GM21723 (cell line): ENCODE results near the gene FCRLB.
"Not testable (repeated sequence)": the region's sequence is repeated elsewhere in the genome, so short reads cannot be mapped to it uniquely, and the experiment has no call there.

Source experiments
- ATAC-seq: cut with Tn5 transposase; IDR thresholded peaks from one replicate; pipeline ENCODE4 v1.9.1; 2021; ENCODE audit warnings: mild to moderate bottlenecking, moderate library complexity; ENCODE audit not compliant: unreplicated experiment

FCRLB gene

DNA sequence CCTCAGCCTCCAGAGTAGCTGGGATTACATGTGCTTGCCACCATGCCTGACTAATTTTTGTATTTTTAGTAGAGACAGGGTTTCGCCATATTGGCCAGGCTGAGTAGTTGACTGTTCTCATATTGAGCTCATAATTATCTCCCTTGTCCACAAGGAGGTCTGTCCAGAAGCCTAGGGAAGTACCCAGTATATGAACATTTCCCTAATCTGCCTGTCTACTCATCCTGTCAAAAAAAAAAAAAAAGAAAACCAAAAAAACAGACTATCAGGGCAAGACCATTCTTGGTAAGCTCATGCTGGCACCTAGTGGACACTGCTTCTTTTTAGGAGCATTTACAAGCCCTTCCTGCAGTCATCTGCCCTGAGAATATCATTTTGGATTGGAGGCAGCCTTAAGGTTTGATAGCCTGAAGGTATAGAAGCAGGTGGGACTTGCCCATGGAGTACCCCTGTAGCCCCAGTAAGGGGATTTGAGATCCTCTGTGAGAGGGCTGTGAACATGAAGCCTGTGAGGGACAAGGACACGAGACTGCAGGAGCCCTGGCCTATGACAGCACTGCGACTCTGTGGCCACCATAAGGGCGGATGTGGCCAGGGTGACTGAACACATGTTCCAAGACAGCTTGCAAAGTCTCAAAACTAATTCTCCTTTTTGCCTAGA, 17.4 kb downstream of the FCRLB start:
- ATAC-seq = peak; percentile 64

DNA sequence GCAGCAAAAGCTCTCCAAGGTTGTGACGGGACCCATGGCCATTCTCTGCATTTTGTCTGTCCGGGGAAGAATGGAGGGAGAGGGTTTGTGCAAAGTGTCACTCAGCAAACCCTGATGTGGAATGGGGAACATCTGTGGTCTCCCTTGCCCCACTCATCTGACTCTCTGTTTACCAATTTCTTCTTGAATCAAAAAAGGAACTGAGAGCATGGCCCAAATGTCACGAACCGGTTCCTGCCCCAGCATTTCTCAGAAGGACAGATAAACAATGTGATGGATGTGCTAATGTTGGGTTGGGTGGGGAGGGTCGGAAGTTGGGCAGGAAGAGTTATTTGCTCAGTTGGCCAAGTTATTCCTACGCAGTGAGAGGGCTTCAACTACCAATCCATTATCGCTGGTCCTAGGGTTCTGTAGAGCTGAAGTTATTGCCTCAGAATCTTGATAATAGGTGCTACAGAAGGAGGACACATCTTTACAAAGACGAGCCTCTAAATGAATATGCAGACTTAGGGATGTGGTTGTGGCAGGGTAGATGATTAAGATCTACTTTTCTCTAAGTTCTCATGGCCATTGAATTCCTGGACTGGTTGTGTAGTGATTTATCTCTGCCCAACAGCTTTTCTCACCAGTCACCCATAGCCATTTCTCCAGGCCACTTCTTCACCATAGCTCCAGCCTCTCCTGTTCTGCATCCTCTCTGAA, 18.7 kb downstream of the FCRLB start:
- ATAC-seq = no peak

DNA sequence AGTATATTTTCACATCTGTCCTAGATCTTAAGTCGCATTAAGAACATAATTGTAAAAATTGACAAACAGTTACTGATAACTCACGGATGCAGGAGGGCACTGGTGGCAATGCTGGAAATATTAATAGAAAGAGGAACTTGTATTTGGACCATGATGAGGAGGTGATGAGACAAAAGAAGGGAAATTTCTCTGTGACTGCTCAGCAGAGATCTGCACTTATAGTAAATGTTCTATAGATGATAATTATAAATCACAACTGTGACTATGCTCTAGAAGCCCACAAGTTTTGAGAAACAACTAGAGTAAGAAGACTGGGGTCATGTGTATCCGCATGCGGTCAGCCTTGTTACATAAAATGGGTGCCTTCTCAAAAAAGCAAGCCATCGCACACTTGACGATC, 19.6 kb downstream of the FCRLB start:
- ATAC-seq = no peak

DNA sequence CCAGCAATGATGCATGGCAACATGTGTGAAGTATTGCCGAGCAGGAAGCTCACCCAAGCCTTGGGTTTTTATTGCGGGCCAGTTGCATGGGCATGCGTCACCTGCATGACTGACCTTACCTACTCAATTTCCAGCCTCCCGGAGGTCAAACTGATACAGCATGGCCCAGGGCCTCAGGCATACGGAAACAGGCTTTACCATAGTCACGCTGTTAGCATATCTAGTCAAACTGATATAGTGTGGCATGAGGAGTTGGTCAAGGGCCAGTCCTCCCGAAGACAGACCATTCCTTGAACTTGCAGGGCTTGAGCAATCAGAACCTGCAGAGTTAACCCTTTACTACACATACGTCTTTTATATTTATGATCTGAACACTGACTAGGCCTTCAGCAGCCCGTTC, 21.9 kb downstream of the FCRLB start:
- no peak for ATAC-seq

DNA sequence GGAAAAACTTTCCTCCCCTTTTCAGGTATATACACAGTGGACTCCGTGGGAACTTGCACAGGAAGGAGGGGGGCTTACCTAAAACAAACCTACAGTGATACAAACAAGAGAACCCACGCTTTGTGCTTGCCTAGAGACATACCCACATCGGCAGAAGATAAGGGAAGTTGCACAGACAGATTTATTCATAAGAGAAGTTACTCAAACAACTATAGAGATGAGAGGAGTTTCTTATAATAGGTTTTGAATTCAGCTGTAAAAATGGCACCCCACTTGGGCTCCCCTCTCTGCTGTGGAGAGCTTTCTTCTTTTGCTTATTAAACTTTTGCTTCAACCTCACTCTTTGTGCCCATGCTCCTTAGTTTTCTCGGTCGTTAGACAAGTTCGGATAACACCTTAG, 26.5 kb downstream of the FCRLB start:
- ATAC-seq = no peak

DNA sequence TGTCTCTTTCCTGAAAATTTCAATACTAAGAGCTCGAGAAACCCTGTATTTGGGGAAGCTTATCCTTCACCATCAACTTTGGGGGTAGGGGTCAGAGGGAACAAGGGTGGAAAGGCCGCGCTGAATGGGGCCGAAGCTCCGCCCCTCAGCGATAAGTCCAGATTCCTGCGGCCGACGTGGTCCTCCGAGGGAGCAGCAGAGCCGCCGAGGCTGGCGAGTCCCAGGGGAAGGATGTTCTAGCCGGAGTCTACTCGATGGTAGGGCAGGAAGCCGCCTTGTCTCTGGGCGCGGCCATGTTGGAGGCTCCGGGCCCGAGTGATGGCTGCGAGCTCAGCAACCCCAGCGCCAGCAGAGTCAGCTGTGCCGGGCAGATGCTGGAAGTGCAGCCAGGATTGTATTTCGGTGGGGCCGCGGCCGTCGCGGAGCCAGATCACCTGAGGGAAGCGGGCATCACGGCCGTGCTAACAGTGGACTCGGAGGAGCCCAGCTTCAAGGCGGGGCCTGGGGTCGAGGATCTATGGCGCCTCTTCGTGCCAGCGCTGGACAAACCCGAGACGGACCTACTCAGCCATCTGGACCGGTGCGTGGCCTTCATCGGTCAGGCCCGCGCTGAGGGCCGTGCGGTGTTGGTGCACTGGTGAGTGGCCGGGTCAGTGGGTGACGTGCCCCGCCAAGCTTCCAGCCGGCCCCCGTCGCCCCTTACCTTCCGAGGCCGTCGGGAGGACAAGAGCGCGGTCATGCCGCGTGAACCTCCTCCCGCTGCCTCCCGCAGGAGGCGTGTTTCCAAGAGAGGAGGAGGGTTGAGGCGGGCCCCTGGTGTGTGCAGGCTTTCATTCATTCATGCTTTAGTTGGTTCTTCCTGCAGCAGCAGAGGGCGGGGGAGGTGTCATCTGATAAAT, 28.4 kb downstream of the FCRLB start, which contains the start of gene DUSP12:
Gene DUSP12, plus strand, starts transcription at position 278 of the 899 bp plus-strand sequence. Its CDS starts 16 bp downstream, at position 294.
- ATAC-seq = peak; percentile 97

DNA sequence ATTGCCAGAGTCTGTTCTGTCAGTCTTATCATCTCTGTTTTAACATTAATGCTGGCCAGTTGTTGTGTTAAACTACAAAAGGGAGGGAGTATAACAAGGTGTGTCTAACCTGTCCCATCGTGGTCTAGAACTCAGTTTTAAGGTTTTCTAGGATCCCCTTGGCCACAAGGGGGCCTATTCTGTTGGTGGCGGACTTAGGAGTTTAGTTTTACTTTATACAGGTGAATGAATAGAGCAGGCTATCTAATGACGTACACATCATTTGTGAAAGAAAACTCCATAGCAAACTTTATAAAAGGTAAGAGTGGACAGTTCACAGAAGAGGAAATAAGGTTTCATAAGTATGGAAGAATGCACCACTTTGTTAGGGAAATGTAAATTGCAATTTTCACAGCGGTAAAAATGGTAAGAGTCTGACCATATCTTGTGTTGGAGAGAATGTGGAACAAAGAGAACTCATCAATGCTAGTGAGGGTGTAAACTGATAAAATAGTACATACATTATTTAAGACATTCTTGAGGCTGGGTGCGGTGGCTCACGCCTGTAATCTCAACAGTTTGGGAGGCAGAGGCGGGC, 42.3 kb downstream of the FCRLB start:
- ATAC-seq = no peak

DNA sequence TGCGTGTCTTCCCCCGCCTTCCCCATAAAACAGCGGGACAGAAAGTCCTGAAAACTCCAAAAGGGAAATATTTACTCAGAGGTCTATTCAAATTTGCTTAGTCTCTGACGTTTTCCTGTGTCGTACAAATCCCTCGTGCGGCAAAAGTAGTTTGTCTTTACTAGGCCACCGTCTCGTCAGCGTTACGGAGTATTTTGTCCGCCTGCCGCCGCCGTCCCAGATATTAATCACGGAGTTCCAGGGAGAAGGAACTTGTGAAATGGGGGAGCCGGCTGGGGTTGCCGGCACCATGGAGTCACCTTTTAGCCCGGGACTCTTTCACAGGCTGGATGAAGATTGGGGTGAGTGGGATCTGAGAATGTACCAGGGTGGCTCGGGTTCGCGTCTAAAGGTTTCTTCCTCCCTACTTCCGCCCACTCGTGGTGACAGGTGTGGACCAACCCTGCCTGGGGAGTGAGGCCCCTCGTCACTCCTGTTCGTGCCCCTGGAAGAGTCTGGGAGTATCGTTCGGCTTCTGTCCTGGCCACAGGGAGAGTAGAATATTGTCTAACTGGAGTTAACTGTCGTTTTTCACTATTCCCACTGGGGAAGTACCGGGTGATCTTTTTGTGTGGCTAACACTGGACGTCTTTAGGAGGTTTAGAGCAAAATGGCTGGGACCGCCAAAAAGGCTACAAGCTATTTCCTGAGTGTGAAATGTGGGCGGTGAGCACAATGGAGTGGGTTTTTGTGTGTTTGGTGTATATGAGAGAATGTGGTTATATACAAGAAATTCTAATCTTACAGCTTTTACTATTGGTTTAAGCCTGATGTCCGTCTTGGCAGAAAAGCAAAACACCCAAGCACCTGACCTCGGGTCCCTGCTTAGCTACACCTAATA, 45.0 kb downstream of the FCRLB start, which contains the start of gene ATF6:
Gene ATF6, plus strand, starts transcription at position 219 of the 880 bp plus-strand sequence. Its CDS starts 41 bp downstream, at position 260.
- ATAC-seq = peak; percentile 64

DNA sequence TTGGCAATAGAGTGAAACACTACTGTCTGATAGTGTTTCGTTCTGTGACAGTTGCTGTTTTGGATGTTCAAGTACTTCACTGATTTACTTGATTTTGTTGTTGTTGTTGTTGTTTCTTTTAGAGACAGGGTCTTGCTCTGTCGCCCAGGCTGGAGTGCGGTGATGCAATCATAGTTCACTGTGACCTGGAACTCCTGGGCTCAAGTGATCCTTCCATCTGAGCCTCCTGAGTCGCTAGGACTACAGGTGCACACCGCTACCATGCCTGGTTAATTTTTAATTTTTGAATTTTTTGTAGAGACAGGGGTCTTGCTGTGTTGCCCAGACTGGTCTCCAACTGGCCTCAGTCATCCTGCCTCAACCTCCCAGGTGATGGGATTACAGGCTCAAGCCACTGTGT, 47.1 kb downstream of the FCRLB start:
- no peak for ATAC-seq

DNA sequence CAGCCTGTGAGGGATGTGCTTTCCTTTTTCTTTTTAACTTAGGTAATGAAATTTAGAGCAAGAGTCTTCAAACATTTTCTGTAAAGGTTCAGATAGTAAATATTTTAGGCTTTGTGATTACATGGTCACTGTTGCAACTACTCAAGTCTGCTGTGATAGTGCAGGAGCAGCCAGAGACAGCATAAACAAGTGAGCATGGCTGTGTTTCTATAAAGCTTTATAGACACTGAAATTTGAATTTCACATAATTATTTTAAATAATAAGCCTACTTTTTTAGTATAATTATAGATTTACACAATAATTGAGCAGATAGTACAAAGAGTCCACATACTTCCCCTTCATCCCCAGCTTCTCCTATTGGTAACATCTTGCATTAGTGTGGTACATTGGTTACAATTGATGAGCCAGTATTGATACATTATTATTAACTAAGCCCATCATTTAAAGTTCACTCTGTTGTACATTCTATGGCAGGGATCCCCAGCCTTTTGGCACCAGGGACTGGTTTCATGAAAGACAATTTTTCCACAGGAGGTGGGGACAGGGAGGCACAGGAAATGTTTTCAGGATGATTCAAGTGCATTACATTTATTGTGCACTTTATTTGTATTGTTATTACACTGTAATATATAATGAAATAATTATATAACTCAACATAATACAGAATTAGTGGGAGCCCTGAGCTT, 47.8 kb downstream of the FCRLB start:
- ATAC-seq = no peak

DNA sequence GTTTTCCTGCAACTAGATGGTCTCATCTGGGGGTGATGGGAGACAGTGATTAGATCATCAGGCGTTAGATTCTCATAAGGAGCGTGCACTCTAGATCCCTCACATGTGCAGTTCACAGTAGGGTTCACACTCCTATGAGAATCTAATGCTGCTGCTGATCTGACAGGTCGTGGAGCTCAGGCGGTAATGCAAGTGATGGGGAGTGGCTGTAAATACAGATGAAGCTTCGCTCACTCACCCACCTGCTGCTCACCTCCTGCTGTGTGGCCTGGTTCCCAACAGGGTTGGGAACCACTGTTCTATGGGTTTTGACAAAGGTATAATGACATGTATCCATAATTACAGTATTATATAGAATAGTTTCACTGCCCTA, 48.3 kb downstream of the FCRLB start:
- ATAC-seq = not testable (repeated sequence)

DNA sequence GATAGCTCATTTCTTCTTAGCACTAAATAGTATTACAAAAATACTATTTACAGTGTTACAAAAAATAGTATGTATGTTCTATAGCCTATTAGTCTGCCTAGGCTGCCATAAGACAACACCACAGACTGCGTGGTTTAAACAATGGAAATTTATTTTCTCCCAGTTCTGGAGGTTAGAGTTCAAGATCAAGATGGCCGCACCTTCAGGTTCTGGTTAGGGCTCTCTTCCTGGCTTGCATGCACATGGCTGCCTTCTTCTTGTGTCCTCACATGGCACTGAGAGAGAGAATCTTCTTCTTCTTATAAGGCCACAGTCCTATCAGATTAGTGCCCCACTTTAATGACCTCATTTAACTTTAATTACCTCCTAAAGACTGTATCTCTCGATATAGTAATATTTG, 48.9 kb downstream of the FCRLB start:
- no peak for ATAC-seq

DNA sequence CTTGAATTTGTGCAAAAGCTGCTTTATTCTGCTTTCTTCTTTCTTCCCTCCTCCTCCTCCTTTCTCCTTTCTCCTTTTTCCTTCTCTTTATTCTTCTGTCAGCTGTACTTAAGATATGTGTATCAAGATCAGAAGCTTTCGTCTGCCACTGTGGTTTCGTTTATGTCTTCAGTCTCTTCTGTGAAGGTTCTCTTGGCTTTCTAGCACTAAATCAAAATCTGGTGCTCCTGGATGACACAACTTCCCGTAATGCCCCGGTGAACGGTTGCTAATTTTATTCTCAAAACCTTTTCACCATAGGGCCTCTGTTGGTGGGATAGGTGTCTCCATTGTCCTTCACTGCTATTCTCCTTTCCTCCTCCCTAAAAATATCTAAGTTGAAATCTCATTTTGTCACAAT, 49.8 kb downstream of the FCRLB start:
- ATAC-seq = no peak

DNA sequence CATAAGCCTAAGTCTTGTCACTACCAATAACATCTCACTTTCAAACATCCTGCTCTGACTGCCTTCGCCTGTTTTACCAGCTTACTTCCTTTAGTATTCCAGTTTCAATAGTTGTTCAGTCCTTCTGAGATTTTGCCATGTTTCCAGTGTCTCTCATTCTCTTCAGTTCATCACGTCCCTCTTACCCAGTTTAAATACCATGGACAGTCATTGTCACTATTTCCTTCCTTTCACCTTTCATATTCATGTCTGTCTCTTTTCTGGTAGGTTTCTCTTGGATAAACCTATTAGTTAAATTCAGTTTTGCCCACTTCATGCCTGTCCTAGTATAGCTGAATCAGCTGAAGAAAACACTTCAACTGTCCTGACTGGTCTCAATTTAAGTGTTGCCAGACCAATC, 50.6 kb downstream of the FCRLB start:
- ATAC-seq = no peak

DNA sequence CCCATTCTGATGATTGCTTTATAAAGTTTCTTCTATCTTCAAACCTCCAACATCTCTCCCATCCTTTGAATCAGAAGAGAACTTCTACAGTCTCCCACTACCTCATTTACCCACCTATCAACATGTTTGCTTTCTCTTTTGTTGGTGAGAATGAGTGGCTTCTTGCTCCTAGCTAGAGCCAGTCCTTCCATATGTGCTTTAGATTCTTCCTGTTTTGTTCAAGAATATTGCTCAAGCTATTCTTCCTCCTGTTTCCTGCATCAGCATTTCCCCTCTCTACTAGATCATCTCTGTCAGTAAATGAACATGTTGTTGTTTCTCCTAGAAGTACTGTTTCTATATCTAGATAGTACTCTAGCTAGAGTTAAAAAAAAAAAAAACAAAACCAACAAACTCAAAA, 51.1 kb downstream of the FCRLB start:
- ATAC-seq = no peak

DNA sequence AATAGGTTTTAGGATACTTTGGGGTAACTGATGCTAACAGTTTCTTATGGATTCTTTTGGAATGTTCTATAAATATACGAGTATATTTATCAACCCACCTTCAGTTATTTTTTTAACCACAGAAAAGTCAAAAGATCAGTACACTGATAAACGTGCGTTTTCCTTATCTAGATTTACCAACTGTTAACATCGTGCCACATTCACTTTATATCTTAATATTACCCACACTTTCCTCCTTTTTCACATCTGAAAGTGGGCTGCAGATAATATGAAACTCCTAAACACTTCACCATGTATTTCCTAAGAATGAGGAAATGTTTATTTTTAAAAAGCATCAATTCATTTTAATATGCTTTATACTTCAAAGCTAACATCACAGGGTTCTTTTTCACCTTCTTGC, 52.4 kb downstream of the FCRLB start:
- ATAC-seq = no peak

DNA sequence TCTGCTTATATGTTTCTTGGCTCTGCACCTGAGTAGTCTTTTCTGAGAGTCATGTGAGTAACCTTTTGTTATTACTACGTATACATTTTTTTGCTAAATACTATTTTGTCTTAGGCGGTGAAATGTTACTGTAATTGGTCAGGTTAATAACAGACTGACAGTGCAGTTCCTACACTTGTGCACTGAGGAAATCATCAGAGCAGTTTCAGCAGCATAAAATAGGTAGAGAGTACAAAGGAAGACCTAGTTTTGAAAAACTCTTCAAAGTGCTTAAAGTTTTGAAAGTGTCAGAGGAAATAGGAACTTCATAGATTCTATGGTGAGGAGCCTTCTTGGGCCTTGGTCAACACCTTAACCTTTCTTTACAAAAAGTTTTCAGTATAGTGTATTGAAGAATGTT, 55.9 kb downstream of the FCRLB start:
- no peak for ATAC-seq
